Stimulated activated CD8-positive, alpha-beta memory T cell treated with anti-CD3 and anti-CD28 coated beads, Interleukin-7, amount 100 ng/mL, for 24 hours (primary cell): ENCODE results near the gene RIMS3.
"Not testable (repeated sequence)": the region's sequence is repeated elsewhere in the genome, so short reads cannot be mapped to it uniquely, and the experiment has no call there.

Experiments
- DNase-seq: peaks from one replicate; pipeline ENCODE4 v3.0.0-alpha.2; 2020; ENCODE audit warnings: low read depth

The RIMS3 gene

GRCh38 chr1:40665335-40666171, at the start of gene RIMS3:
RIMS3 (minus strand) TSS chr1:40665682; CDS start chr1:40641925, 23,757 bp downstream.
- DNase-seq = peak; percentile 71

DNA sequence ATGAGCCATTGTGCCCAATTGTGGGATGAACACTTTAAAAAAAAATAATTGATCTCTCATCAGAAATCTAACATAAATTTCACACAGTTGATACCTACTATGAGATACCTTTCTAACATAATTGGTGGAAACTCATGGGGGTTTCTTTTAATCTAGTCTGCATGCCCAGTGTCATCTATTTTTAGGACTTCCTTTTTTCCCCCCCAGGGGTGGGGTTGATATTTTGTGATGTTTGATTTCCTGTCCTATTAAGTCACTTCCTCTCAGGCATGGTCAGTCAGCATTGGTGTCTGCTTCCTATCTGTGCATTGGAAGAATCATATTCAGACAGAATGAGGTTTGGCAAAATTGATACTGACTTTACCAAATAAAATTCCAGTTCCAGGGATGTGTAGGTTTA, 47.5 kb upstream of the RIMS3 start:
- no peak for DNase-seq

GRCh38 chr1:40712405-40712944, 47.0 kb upstream of the RIMS3 start:
- no peak for DNase-seq

- DNase-seq = no peak
These were observed 46.3 kb upstream of the RIMS3 start for GRCh38 chr1:40711465-40712404.

GRCh38 chr1:40710581-40711315, 45.3 kb upstream of the RIMS3 start:
- DNase-seq = no peak

DNA sequence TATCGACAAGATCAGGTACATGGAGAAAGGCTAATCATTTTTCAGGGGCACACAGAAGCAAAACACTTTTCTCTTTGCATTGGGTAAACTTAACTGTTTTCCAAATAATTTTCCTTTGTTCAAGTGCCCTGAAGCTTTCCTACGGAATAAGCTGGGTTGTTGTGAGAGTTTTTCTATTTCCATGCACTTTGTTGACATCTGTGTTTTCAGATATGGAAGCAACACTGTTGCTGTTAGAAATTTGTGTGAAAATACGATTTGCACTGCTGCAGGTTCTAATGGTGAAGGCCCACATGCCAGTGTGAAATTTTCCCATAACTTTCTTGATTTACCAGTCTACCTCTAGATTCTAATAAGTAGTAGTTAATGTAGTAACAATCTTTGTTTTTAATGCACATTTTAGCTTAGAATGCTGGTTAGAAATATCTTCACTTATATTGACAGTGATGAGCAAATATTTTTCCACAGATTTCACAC, 44.4 kb upstream of the RIMS3 start:
- no peak for DNase-seq

- DNase-seq = peak; percentile 20
These were observed 43.8 kb upstream of the RIMS3 start for GRCh38 chr1:40709100-40709801.

- DNase-seq = no peak
These were observed 43.2 kb upstream of the RIMS3 start for GRCh38 chr1:40708750-40709099.

DNA sequence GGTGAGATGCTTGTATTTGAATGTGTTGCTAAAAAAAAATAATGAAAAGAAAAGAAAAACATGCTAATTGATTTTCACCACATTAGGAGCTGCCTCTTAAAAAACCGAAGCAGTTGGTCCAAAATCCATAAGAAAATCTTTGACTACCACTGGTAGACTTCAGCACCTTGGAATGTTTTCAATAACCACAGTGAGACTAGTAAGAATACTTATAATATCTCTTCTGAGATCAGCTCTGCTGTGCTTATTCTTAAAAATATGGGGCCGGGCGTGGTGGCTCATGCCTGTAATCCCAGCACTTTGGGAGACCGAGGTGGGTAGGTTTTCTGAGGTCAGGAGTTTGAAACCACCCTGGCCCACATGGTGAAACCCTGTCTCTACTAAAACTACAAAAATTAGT, 41.1 kb upstream of the RIMS3 start:
- no peak for DNase-seq

GRCh38 chr1:40704817-40705733, 39.6 kb upstream of the RIMS3 start:
- no peak for DNase-seq

DNA sequence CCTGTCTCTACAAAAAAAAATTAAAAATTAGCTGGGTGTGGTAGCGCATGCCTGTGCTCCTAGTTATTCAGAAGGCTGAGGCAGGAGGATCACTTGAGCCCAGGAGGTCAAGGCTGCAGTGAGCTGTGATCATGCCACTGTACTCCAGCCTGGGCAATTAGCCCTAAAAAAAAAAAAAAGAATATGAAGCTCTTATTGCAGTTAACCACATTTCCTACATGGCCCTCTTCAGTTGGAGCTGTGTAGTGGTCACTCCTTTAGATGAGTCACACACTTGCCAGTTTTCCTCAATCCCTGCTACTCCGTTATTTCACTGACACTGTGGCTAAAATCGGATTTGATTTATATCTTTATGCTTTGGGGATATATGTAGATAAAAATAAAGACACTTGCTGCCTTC, 37.8 kb upstream of the RIMS3 start:
- no peak for DNase-seq

DNA sequence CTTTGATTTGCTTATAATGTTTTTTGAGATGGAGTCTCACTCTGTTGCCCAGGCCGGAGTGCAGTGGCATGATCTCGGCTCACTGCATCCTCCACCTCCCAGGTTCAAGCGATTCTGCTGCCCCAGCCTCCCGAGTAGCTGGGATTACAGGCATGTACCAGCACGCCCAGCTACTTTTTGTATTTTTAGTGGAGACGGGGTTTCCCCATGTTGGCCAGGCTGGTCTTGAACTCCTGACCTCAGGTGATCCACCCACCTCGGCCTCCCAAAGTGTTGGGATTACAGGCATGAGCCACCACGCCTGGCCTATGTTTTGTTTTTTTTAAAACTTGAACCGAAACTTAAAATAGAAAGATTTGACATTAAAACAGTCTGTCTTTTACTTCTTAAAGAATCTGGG, 37.3 kb upstream of the RIMS3 start:
- not testable (repeated sequence) for DNase-seq

DNA sequence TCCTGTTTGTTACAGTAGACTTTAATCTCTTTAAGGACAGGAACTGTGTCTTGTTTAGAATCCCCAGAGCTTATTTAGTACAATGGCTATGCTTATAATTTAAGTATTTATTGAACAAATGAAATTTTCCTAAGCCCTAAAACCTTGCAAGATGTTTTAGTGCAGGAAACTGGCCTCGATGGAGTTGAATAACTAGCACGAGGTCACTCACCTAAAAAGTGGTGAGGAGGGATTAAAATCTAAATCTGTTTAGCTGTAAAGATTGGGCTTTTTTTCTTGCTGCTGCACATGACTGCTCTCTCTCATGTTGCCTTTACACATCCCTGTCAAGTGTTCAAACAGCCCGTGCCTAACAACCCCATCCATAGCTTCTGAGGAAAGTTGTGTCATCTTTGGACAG, 36.2 kb upstream of the RIMS3 start:
- DNase-seq = no peak

DNA sequence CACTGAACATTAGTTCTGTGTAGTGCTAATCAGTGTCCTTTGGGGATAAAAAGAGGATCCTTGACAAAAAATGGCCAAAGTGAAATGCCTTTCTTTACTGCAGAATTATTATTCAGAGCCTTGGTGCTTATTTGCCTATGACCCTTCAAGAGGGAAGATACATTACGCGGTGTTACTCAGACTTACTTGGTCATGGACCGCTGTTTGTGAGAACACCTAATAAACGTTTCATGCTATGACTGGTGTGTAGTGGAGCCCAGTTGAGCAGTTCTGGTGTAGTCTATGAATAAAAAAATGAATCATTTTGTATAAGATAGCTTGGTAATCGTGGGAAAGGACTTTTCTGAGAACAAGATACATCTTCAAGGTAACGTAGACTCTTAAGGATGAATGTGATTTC, 34.3 kb upstream of the RIMS3 start:
- DNase-seq = no peak

DNA sequence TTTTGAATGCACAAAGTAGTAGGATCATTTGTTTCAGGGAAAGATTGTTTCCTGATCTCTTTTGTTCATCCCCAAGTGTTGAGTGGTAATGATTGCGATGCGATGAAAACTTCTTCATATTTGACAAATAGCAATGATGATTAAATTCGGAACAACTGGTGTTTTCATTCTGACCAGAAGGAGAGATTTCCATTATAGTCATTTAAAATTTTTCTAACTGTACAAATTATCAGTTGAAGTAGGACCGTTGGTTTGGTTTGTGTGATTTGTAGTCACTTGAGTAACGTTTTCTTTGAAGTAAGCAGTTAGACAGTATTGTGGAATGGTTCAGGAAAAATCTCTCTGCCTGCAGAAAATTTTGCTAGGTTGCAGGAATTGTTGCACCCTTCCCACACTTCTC, 32.0 kb upstream of the RIMS3 start:
- DNase-seq = no peak

DNA sequence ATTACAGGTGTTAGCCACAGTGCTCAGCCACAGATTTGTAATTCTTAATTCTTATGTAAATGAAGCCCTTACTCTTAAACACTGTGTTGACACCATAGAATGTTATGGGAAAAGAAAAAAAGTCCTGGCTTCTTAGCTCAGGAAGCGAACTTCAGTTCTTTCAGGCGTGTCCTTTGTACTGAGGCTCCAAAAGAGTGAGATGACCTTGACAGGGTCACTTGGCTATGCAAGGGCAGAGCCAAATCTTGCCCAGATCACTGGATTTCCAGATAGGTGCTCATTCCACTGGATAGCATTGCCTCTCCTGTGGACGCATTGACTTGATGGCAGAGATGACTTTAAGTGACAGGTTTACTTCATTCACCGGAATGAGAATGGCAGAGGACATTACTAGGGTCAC, 30.8 kb upstream of the RIMS3 start:
- no peak for DNase-seq

DNA sequence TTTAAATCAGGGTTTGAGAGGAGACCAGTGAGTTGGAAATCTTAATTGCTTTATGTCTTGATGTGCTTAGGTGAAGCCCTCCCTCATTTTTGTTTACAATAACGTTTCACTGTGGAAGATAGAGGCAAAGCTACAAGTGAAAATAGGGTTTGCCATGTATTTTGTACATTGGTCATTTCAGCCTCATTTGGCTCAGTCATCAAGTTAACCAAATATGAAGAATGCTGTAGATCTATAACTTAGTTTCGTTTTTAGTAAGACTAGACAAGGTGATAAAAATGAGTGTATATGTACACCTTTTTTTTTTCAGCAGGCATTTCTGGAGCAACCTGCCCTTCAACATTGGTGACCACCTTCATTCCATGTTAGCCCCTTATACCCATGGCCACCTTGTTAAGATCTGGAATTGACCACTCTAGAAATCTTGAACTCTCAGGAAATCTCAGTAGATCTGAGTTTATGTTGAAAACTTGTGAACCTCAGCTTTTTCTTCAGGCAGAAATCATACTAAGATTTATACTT, 28.9 kb upstream of the RIMS3 start:
- no peak for DNase-seq

DNA sequence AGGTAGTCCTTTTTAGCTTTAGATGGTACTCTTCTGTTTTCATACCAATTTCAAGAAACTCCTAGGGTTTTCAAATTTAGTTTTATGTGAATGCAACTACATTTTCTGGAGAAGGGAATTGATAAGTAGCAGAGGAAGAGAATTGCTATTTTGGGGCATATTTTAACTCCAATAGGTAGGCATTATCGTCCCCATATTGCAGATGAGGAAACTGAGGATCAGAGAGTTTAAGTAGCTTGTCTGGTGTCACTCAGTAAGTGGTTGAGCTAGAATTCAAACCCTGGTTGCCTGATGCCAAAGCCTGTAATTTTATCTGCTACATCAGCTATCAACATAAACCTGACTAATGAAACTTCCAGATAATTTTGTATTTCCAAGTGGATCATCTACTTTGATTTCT, 27.9 kb upstream of the RIMS3 start:
- DNase-seq = no peak

- no peak for DNase-seq
These were observed 27.0 kb upstream of the RIMS3 start for GRCh38 chr1:40692429-40692895.
